HT1080 (cell line): Measurements from ENCODE around the gene XAGE1B. TPM values are rescaled to one million over a fixed set of nuclear protein-coding genes. Genes with fewer than 3 reads are reported as not detected.
"Not testable (repeated sequence)": the region's sequence is repeated elsewhere in the genome, so short reads cannot be mapped to it uniquely, and the experiment has no call there.

ENCODE experiments used
- DNase-seq: peaks from one replicate; pipeline ENCODE4 v3.0.0-alpha.2; 2015; ENCODE audit warnings: low read depth
- polyA plus RNA-seq, 2 experiments: library from polyadenylated mRNA; depleted of rRNA; stranded (reverse); fragments of >200 nt; gene quantifications; 2 replicates each; pipeline ENCODE4 v1.2.3, GENCODE V29; 2015
- total RNA-seq: library from RNA; depleted of rRNA; stranded (reverse); fragments of >200 nt; shearing (Covaris generic); gene quantifications from 2 replicates; pipeline ENCODE4 v1.2.3, GENCODE V29; 2014; rRNA removed

Gene XAGE1B
- 1.7 and 4.8 TPM in 2 replicates for total RNA-seq
- polyA plus RNA-seq (2015; cell fraction: cytosol; rRNA removed) = not detected in 2 replicates
- not detected in 2 replicates for polyA plus RNA-seq (2015; cell fraction: nucleus; rRNA removed)

DNA sequence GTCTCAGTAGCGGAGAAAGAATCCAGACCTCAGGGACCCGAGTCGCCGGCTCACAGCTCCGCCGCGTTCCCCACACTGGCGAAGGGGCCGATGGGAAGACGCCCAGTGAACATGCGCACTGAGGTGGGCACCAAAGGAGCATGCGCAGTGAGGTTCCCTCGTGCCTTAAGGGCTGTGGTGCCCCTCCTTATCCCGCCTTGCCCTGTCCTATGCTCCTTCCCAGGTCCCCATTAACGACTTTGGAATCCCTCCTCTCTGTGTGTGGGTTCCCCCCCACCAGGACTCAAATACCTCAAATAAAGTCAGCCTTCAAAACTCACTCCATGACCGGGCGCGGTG is at the start of gene XAGE1B:
XAGE1B (minus strand) TSS at position 77 of the 339 bp plus-strand sequence. CDS start 1,536 bp downstream, outside the sequence.
- not testable (repeated sequence) for DNase-seq

DNA sequence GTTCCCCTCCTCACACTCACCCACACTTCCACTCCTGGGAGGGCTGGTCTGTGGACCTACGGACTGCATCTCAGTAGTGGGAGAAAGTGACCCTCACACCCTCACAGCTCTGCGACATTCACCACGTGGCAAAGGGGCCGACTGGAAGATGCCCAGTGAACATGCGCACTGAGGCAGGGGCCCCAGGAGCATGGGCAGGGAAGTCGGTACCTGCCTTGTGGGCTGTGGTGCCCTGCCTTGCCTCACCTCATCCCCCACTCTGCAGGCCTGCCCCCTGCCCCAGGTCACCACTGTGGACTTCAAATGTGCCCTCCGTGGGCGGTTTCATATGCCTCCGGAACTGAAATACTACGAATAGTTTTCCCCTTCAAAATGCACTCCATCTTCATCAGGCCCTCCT is 46.2 kb upstream of the XAGE1B start:
- no peak for DNase-seq

DNA sequence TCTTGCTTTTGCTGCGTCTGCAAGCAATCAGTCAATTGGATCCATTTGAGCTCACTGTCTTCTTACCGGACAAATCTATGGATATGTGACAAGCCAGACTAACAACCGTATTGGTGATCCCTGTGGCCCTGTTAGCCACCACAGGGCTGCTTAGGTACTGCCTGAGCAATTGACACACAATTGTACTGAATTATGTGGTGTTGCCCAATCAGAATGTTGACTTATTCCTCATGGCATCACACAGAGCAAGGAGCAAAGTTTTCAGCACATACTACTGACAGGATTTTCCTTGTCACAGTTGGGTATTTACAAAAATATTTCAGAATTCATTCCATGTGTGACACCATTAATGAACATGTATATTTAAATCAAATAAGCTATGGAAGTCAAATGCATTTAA is 41.3 kb upstream of the XAGE1B start:
- DNase-seq = no peak

DNA sequence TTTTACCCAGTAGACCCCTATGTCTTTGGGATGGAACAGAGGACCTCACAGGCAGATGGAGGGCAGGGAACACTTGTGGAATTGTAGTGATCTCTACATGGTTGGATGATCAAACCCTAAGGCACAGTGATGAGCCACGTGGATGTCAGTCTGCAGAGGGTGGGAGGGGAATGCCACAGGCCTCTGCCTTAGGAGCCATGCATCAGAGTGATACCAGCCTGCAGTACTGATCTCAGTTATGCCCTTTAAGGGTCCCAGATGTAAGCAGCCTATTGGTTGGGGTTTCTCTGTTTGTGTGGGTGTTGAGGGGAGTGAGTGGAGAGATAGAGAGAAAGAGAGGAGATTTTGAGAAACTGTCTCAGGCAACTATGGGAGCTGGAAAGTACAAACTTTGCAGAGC is 39.9 kb upstream of the XAGE1B start:
- DNase-seq = no peak

DNA sequence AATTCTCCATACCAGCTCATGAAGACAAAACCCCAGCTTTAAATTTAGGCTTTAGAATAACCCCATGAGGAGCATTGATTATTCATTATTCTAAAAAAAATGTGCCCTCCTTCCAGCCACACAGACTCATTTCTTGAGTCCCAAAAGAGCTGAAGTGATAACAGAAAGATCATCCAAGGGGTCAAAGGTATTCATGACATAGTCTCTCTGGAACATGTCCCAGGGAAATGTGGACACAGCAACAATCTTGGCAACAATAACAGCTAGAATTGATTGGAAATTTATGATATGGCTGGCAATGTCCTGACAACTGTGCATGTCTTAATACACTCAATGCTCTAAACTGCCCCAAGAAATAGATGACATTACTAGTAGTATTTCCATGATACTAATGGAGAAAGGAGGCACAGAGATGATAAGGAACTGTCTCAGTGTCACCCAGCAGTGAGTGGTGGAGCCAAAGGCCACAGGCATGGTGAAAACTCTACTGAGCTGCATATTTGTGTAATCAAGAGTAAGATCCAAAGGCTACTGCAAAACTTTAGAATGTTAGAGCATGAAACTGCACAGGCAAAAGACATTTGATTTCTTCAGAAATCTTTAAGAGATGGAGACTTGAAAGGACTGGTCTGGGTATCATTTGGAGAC is 37.3 kb upstream of the XAGE1B start:
- no peak for DNase-seq

DNA sequence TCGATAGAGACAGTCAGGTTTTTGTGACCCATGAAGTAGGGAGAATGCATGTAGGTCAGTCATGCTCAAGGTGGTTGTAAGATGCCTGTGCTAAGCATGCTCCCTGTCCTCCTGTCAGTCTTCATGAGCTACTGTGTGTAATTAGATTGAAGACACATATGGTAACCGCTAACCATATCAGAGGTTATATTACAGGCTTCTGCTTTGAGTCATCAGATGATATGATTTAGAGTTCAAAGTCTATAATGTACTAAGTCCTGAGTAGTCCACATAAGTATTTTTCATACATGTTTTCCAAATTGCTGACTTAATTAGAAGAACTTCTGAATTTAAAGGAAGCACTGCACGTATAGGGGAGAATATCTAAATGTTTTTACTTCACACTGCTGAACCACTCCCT is 31.9 kb upstream of the XAGE1B start:
- DNase-seq = not testable (repeated sequence)

GRCh38 chrX:52544147-52544840 is 27.4 kb upstream of the XAGE1B start:
- DNase-seq = no peak

GRCh38 chrX:52542311-52542710 is 25.4 kb upstream of the XAGE1B start:
- no peak for DNase-seq

DNA sequence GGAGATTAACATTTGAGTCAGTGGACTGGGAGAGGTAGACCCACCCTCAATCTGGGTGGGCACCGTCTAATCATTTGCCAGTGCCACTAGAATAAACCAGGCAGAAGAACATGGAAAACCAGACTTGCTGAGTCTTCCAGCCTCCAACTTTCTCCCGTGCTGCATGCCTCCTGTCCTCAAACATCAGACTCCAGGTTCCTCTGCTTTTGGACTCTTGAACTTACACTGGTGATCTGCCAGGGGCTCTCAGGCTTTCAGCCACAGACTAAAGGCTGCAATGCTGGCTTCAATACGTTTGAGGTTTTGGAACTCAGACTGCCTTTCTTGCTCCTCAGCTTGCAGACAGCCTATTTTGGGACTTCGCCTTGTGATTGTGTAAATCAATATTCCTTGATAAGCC is 24.2 kb upstream of the XAGE1B start:
- DNase-seq = not testable (repeated sequence)

GRCh38 chrX:52516110-52516986 is 515 bp downstream of the XAGE1B start:
- not testable (repeated sequence) for DNase-seq

- not testable (repeated sequence) for DNase-seq
Observed at GRCh38 chrX:52511126-52511525, 5.7 kb downstream of the XAGE1B start.

DNA sequence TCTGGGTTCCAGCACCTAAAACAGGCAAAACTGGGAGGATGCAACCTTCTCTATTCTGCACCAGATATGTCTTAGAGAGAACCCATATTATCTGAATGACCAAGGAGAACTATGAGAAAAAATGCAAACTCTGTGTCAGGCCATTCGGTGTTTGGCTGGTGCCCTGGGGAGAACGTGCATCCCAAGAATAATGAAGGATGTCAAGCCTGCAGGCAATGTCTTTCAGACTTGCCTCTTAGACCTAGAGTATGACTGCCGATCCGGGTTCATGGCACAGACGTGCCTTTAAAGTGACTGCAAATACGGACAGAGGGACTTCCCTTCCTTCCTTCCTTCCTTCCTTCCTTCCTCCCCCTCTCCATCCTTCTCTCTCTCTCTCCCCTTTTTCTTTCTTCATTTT is 6.9 kb downstream of the XAGE1B start:
- no peak for DNase-seq

GRCh38 chrX:52507331-52507730 is 9.5 kb downstream of the XAGE1B start:
- no peak for DNase-seq

- DNase-seq = no peak
Observed at GRCh38 chrX:52504551-52504950, 12.3 kb downstream of the XAGE1B start.

DNA sequence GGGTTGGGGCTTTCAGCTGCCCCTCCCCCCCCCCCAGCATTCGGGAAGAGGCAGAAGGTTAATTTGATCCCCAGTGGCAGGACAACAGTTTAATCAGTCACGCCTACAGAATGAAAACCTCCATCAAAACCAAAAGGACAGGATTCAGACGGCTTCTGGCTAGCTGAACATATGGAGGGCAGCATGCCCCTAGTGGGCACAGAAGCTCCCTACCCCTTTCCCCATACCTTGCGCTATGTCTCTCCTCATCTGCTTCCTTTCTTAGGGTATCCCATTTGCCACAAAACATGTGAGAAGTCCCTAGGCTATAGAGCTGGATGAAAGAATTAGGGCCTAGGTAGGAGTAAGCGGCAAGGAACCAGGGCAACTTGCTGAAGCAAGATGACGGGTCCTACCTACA is 15.5 kb downstream of the XAGE1B start:
- not testable (repeated sequence) for DNase-seq

- DNase-seq = not testable (repeated sequence)
Observed at GRCh38 chrX:52496419-52496772, 20.5 kb downstream of the XAGE1B start.

DNA sequence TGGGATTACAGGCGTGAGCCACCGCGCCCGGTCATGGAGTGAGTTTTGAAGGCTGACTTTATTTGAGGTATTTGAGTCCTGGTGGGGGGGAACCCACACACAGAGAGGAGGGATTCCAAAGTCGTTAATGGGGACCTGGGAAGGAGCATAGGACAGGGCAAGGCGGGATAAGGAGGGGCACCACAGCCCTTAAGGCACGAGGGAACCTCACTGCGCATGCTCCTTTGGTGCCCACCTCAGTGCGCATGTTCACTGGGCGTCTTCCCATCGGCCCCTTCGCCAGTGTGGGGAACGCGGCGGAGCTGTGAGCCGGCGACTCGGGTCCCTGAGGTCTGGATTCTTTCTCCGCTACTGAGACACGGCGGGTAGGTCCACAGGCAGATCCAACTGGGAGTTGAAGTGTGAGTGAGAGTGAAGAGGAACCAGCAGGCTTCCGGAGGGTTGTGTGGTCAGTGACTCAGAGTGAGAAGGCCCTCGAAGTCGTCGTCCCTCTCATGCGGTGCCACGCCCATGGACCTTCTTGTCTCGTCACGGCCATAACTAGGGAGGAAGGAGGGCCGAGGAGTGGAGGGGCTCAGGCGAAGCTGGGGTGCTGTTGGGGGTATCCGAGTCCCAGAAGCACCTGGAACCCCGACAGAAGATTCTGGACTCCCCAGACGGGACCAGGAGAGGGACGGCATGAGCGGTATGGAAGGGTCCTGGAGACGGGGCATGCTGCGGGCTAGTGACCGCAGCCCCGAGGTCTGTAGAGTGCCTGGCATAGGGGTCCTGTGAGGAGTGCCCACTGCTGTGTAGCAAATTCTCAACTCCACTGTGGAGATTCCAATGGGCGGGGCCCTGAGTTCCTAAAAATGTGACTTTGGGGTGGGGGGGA is 21.1 kb downstream of the XAGE1B start, which contains the start of gene XAGE1A:
XAGE1A (plus strand) TSS at position 264 of the 874 bp plus-strand sequence. CDS start 1,554 bp downstream, outside the sequence.
- not testable (repeated sequence) for DNase-seq

DNA sequence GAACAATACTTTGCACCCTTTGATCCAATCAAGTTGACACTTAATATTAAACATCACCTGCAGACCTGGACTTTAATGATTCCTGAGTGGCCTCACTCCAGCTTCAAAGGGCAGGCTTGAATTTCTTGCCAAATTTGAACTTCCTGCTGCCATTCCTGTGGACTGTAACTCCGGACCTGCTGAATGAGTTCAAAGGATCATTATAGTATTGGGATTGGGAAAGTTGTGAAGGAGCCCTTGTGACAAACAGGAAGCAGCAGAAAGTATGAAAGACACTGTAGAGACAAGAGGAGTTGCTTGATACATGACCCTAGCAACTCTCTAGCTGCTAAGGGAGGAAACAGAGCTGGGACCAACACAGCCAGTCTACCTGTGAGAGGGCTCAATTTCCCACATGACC is 45.6 kb downstream of the XAGE1B start:
- DNase-seq = not testable (repeated sequence)
